ENCODE data around the gene RTN3.
A peak's percentile ranks its signal among the peaks of the same experiment; 100 is the strongest.
"Not testable (repeated sequence)": the region's sequence is repeated elsewhere in the genome, so short reads cannot be mapped to it uniquely, and the experiment has no call there.

RTN3 gene

DNA sequence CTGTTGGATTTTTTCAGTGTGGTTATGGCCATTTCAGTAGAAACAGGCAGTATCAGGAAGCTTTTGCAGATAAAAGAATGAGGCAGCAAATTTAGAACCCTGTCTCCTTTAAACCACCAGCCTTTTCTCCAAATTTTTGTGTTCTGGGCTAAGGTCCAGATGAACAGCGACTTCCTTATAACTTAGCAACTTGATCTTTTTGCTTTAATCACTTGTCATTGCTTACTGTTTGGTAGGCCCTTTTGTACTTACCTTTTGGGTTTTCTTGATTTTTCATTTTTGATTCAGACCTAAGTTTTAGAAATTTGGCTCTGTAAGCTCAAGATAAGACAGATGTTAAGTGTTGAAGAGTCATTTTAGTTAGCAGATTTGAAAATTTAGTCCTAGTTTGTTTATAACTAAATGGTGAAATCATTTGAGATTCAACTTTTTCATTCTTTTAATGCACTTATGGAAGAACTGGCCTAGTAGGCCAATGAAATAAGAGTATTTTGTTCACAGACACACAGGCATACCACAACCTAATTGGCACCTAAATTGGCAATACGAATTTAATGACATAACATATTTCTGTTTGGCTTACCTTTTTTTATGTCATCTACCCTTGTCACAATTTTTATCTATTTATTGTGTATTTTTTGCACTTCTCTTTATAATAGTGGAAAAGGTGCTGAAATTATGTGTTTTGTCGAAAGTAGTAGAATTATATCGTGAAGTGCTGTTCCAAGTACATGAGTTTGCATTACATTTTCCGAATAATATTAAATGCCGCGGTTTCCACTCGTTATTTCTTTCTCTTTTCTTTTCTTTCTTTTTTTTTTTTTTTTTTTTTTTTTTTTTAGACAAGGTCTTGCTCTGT, 2.1 kb downstream of the RTN3 start:
- DNase-seq = no peak

DNA sequence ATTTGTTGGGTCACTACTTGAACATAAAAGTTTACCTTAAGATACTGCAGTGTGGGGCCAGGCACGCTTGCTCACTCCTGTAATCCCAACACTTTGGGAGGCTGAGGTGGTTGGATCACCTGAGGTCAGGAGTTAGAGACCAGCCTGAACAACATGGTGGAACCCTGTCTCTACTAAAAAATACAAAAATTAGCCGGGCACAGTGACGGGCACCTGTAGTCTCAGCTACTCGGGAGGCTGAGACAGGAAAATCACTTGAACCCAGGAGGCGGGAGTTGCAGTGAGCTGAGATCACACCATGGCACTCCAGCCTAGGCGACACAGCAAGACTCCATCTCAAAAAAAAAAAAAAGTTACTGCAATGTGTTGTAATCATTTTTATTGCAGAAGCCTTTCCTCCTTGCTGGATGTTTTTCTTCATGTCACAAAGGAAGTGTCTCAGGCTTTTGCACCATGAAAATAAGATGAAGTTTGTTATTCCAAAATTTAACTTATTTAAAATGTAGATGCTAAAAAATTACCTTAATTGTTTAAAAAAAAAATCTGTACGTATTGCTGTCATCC, 3.9 kb downstream of the RTN3 start:
- DNase-seq = not testable (repeated sequence)

- DNase-seq = no peak
These were observed 5.6 kb downstream of the RTN3 start for GRCh38 chr11:63686926-63687325.

- DNase-seq = no peak
These were observed 6.5 kb downstream of the RTN3 start for GRCh38 chr11:63687845-63688244.

- DNase-seq = no peak
These were observed 13.3 kb downstream of the RTN3 start for GRCh38 chr11:63694596-63694995.

- no peak for DNase-seq
These were observed 17.9 kb downstream of the RTN3 start for GRCh38 chr11:63698976-63699733.

GRCh38 chr11:63699896-63700295, 18.6 kb downstream of the RTN3 start:
- no peak for DNase-seq

DNA sequence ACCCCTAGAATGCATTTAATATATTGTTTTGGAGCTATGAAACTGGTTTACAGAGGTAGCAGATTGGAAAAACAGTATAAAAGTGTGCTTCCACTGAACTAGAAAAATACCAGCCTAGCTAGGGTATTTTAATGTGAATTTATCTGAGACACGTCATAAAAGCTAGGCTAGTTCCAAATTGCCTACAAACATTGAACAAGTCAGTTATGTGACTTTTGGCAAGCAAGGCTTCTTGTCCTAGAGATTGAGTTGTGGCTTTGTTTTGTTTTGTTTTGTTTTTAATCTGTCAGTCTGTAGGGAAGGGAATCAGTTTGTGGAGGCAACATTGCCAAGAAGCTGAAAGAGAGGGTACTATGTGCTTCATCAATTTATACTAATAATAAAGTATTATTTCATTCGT, 24.2 kb downstream of the RTN3 start:
- DNase-seq = no peak

GRCh38 chr11:63708764-63709163, 27.5 kb downstream of the RTN3 start:
- no peak for DNase-seq

GRCh38 chr11:63709336-63709884, 28.1 kb downstream of the RTN3 start:
- DNase-seq = no peak

DNA sequence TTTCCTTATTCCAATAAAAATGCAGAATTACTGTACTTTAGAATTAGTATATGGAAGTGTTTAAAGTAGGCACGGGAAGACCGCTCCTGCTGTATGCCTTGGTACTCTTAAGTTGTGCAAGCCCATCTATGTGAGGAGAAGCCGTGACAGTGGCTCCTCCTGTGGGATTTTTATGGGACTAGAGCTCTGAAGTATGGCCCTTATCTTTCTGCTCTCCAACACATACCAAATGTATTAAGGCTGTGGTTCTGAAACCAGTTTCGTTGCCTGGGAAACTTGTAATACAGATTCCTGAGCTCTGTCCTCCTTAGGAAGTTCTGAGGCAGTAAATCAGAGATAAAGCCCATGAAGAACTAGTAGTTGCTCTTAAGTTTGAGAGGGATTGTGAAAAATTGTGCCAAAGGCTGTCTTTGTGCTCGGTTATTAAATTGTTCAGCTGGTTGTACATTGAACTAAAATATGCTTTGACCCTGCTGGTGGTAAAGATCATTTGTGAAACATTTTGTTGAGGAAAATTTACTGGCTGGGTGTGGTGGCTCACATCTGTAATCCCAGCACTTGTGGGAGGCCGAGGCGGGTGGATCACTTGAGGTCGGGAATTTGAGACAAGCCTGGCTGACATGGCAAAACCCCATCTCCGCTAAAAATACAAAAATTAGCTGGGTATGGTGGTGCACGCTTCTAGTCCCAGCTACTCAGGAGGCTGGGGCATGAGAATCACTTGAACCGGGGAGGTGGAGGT, 29.3 kb downstream of the RTN3 start:
- no peak for DNase-seq

GRCh38 chr11:63711838-63712237, 30.5 kb downstream of the RTN3 start:
- no peak for DNase-seq

GRCh38 chr11:63713766-63714165, 32.5 kb downstream of the RTN3 start:
- DNase-seq = no peak

DNA sequence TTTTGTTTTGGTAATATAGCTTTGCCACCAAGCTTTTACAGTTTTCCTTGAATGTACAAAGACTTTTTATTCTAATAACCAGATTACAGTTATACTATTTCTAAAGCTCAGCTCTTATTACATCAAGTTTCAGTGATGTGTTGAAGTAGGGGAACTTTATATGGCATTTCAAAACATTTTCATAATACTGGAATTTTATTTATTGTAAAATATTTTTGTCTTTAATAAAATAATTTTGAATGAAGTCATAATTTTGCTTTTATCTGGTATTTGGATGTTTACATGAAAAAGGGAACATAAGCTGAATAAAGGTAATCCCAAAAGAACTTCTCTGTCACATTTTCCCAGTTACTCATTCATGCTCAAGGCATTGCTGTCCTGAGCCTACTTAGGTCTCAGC, 34.7 kb downstream of the RTN3 start:
- DNase-seq = no peak

DNA sequence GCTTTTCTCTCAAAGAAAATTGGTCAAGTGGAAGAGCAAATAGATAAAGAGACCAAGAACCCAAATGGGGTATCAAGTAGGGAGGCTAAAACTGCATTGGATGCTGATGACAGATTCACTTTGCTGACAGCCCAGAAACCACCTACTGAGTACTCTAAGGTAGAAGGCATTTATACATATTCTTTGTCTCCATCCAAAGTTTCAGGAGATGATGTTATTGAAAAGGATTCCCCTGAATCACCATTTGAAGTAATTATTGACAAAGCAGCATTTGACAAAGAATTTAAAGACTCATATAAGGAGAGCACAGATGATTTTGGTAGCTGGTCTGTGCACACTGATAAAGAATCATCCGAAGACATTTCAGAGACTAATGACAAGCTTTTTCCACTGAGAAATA, 37.7 kb downstream of the RTN3 start:
- DNase-seq = no peak

GRCh38 chr11:63719987-63720386, 38.7 kb downstream of the RTN3 start:
- no peak for DNase-seq

- no peak for DNase-seq
These were observed 39.3 kb downstream of the RTN3 start for GRCh38 chr11:63720611-63721010.

DNA sequence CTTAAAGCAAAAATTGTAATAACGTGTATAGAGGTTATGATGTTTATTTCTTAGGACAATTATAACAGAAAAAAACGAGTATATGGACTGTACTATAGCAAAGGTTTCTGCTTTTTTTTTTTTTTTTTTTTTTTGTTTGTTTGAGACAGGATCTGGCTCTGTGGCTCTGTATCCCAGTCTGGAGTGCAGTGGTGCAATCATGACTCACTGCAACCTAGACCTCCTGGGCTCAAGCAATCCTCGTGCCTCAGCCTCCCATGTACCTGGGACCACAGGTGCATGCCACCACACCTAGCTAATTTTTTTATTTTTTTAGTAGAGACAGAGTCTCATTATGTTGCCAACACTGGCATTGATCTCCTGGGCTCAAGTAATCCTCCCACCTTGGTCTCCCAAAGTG, 48.0 kb downstream of the RTN3 start:
- DNase-seq = no peak

DNA sequence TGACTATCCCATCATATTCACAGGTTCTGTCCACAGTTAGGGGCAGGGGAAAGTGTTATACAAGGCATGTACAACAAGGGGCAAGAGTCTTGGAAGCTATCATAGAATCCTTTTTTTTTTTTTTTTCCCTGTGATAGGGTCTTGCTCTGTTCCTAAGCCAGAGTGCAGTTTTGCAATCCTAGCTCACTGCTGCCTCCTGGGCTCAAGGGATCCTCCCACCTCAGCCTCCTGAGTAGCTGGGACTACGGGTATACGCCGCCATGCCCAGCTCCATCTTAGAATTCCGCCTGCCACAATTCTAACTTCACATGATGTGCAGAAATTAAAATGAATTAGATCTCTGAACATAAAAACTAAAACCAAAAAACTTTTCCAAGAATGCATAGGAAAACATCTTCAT, 55.6 kb downstream of the RTN3 start:
- no peak for DNase-seq

GRCh38 chr11:63737718-63738117, 56.4 kb downstream of the RTN3 start:
- DNase-seq = no peak

DNA sequence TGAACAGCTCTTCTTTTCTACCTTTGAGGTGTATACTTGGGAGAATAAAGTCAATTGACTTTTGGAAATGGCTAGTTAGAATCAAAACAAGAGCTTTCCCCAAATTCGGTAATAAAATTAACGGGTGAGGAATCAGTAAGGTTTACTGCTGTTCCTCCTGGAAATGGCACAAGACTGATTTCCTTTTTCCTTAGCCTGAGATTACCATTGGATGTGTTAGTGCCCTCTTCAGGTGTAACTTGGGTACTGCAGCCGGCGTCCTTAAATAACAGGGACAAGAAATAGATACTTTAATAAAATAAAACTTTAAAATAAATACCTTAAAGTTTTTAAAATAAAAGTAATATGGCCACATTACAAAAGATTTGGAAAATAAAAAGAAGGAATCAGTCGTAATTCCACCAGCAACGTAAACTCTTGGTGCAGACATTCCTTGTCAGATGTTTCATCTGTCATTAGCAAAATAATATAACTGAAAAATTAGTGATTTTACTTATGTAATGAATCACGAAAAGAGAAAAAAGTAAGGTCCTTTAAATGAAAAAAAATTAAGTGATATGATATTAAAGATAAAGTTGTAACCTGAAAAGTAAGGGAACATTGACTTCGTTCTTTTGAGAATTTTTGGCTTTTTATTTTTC, 57.5 kb downstream of the RTN3 start:
- DNase-seq = peak in 1 of 2 donors; percentile 56

All from bone marrow (tissue), 2 donors.